H4 (cell line): ENCODE measurements around the gene PYGO2. TPM values are rescaled to one million over a fixed set of nuclear protein-coding genes. Genes with fewer than 3 reads are reported as not detected.

ENCODE experiments used
- DNase-seq: peaks from one replicate; pipeline ENCODE4 v3.0.0-alpha.2; 2015; ENCODE audit warnings: low spot score
- total RNA-seq: library from RNA; depleted of rRNA; stranded (reverse); fragments of >200 nt; shearing (Covaris generic); gene quantifications from 2 replicates; pipeline ENCODE4 v1.2.3, GENCODE V29; 2014; rRNA removed

PYGO2 gene
- 18.0 TPM in 2 replicates for total RNA-seq

DNA sequence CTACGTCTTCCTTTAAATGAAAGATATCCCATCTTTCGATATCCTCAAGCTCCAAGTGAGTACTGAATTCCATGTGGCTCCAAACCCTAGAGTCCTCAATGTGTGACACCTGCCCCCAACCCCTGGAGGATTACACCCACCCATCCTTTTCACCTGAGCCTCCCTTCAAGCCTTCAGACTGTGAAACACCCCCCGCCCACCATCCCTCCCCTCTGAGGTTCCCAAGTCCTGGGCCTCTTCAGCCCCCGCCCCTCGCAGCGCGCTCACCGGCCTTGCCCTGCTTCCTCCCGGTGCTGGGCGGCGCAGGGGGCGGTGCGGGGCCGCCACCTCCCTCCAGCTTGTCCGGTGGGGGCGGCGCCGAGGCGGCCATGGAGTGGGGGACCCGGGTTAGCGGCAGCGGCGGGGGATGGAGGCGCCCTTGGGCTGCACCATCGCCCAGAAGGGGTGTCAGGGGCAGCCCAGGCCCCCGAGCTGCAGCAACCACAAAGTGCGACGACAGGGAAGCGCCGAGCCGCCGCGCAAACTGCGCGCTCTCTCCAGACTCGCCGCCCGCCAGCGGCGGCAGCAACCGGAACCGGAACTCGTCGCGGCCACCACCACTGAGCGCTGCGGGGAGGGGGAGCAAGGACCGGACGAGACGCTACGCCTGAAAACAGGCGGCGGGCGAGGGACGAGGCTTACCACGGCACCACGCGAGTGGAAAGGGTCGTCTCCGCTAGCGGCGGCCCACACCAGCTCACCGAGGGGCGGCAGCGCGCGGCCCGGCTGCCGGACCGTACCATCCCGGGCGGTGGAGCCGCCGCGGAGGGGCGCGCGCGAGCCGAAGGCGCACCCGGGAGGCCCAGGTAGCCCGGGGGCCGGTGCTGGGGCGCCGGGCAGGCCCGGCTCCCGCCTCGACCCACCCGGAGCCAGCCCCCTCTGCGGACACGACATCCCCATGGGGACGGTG, at the start of gene PYGO2:
Gene PYGO2, minus strand, starts transcription at position 576 of the 949 bp plus-strand sequence. Its CDS starts 206 bp downstream, at position 370.
- DNase-seq, result peak; percentile 66

- no peak for DNase-seq
Measured at GRCh38 chr1:155011004-155011416, 49.4 kb upstream of the PYGO2 start.

DNA sequence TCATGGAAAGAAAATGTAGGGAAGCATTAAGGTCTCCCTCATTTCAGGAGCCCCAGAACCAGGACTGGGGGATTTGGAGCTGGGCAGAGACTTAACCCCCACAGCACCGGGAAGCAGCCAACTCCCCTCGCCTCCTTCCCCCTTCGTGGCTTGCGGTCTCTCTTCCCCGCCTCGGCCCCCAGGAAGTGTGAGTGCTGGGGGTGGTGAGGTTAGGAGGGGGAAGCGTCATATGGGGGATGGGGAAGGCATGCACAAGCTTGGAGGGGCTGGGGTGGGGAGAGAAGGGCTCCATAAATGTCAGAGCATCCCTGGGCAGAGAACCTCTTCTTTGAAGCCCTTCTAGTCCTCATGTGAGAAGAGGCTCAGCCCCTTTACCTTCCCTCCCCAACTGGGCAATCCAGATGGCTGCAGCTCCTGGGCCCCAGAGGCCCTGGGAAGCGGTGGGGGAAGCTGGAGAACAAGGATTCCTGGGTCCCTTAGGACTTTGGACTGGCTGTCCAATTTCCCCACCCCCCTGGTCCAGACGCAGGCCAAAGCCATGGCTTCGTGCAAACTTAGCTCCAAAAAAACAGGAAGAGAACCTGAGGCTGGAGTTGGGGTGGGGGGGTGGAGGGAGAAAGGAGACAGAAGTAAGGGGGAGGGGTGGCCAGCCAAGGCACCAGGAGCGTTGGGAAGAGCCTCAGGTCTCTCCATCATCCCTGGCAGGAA, 48.8 kb upstream of the PYGO2 start:
- no peak for DNase-seq

- DNase-seq, result no peak
Measured at GRCh38 chr1:155009742-155010141, 48.2 kb upstream of the PYGO2 start.

DNA sequence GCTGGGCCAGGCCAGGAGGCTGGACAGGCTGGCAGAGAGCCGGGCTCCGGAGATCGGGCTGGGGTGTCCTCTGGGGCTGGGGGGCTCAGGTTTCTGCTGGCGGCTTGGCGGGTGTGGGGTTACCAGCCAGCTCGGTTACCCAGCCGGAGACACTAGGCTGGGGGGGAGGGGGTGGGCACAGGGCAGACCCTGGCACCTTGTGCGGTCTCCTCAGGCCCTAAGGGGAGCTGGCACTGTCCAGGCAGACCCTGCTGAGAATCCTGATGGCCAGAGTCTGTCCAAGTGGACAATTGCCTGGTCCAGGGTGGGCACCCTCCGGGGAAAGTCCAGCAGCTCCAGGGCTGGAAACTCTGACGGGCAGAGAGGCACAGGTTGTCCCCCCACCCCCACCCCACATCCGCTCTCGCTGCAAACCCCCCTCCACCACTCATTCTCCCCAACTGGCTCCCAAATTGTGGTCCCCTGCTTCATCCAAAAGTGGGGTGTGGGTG, 47.7 kb upstream of the PYGO2 start:
- DNase-seq, result no peak

- no peak for DNase-seq
Measured at GRCh38 chr1:155008015-155008941, 46.7 kb upstream of the PYGO2 start.

GRCh38 chr1:155007251-155007828, 45.8 kb upstream of the PYGO2 start:
- no peak for DNase-seq

DNA sequence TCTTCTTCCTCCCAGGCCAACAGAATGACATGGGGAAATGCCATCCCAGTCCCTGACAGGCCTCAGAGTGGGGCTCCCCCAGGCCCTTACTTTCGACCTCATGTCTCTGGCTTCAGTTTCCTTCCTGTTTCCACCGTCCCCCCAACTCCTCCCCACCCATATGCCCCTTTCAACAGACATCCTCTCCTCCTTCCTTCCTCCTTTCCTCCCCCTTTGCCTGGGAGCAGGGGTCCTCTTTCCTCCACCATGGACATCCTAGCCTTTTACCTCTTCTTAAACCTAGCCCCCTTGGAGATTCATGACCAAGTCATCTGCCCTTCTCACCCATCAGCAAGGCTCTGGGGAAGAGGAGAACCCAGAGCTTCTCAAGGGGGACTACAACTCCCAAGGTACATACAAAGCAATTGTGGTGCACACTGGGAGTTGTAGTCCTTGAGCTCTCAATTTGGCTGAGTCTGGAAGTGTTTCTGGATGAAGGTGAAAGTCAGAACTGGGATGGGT, 45.1 kb upstream of the PYGO2 start:
- DNase-seq, result no peak

DNA sequence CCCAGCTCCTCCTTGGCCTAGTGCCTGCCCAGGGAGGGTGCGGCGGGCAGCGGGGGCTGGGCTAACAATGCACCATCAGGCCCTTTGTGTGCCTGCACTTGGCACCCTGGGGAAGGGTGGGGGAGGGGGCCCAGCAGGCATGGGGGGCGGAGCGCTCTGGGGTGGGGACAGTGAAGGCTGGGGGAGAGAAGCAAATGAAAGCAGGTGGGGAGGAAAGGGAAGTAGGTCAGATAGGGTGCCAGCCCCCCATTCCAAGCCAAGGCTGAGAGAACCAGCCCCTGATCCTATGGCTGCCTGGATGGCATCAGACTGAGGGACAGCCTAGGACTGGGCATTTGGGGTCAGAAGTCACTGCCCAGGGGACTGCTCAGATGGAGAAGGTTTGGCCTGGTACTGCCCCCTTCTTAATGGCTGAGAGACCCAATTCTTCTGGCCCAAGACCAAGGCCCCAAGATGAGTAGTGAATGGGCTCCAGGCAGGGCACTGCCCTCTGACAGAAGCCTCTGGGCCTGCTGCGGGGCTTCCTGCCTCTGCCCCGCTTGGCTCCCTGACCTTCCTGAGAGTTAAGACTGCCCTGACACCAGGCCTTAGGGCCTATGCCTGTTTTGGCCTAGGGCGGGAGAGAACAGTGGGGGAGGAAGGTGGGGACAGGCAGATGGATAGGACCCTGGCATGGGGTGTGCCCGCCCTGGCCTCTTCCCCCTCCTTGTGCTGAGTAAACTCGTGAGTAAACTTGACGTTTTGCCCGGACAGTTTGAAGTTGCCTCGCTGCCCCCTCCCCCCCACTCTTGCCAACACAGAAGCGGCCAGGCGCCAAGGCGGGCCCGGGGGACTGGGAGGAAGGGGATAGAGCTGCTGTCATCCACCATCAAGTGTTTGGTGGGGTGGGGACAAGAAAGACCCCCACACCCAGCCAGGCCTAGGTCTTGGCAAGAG, 43.8 kb upstream of the PYGO2 start:
- peak; percentile 49 for DNase-seq

- DNase-seq, result no peak
Measured at GRCh38 chr1:155004352-155005075, 42.9 kb upstream of the PYGO2 start.

GRCh38 chr1:155003766-155004351, 42.3 kb upstream of the PYGO2 start:
- peak; percentile 64 for DNase-seq

GRCh38 chr1:155003227-155003765, 41.7 kb upstream of the PYGO2 start:
- no peak for DNase-seq

DNA sequence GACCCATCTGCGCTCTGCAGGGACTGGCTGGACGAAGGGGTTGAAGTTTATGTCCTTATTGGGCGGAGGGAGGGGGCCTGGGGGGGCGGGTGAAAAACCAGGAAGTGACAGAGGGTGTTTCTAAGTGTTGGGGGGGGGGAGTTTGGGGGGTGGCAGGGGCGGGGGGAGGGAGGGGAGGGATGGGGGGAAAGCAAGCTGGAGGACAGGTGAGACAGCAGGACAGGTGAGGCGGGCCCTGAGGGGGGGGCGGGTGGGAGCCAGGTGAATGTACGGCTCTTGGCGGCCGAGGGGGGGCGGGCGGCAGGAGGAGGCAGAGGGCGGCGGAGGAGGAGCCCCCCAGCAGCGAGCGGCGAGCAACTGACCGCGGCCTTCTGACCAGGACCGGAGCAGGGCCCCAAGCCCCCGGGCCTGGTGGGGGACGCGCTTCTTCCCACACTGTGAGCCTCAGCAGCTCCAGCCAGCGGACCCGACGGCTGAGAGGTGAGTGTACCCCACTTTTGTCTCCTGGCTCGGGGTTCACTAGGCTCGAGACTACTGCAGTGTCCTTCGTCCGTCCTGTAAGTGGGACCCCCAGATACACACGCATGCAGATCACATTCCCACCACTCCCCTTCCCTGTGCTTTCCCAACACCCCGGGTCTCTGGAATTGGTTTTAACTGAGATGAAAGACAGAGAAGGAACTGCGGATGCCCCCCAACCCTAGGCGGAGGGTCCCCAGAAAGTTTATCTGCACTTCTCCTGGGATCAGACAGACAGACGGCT, 41.1 kb upstream of the PYGO2 start, which contains the start of gene ZBTB7B:
Gene ZBTB7B, plus strand, starts transcription at position 339 of the 763 bp plus-strand sequence. CDS start 11,859 bp downstream, outside the sequence.
- DNase-seq, result no peak

DNA sequence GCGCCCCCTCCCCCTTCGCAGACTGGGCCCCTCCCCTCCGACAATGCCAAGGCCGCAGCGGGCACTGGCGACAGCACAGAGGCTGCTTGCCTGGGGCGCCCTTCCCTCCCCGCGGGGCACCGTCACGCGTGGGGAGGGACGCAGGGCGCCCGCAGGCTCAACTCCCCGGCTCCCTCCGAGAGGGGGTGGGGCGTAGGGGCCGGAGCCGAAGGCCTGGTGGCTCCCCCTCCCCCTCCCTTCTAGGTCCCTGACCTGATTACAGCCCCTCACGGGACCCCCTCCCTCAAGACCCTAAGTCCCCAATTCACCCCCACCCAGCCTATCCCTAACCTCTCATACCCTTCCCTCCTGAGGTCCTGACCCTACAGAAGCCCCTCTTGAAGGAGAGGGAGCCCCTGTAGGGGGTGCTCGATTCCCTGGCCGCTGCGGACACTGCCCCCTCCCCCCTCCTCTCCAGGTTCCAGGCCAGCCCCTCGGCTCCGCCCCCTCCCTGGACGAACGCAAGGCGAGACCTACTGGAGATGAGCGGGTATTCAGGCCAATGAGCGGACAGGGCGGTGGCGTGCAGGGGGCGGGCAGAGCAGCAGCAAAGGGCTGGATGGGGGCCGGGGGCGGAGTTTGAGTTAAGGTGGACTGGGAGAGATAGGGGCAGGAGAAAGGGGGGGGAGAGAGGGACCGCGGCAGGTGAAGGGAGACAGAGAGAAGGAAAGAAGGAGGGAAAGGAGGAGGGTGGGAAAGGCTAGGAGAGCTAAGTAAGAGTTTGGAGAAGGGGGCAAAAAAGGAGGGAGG, 40.3 kb upstream of the PYGO2 start:
- DNase-seq, result peak; percentile 99

DNA sequence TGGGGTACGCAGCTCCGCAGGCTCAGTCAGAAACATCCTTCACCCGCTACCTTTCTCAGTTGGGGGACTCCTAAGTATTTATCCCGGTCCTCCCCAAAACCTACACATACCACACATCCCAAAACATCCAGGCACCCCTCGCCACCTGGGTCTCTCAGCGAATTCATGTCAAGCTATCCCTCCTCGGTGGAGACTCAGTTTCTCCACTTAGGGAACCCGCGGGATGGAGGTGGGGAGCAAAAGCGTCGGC, 39.8 kb upstream of the PYGO2 start:
- DNase-seq, result no peak

DNA sequence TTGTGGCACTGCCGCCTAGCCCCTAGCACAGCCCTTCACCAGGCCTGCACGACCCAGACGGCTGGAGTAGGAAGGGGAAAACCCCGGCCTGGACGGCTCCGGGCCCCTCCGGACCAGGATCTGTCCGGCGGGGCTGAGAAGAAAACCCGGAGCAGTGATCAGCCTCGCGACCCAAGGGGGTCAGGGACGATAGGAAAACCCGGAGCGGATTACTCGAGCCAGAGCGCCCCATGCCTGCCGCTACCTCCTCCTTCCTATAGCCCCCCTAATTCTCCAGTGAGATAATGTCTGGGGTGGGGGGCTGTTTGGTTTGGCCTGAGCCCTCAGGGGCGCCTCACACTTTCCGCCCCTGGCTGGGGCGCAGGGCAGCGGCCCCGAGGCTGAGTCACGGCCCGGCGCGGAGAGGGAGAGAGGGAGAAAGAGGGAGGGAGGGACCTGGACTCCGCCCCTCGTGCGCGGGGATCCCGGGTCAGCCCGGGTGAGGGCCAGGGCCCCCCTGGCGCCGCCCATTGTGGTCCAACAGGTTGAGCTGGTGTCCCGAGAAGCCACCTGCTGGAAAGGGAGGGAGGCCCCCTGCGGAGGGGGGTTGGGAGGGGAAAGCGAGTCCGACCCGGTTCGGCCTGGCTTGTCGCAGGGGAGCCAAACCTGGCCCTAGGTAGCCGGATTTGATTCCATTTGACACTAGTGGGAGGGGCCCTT, 39.3 kb upstream of the PYGO2 start:
- peak; percentile 79 for DNase-seq

- no peak for DNase-seq
Measured at GRCh38 chr1:155000411-155000725, 38.8 kb upstream of the PYGO2 start.
